Astrocyte of the cerebellum (primary cell): ENCODE measurements around the gene ATAD3B.
"Not testable (repeated sequence)": the region's sequence is repeated elsewhere in the genome, so short reads cannot be mapped to it uniquely, and the experiment has no call there.

Experiments used
- DNase-seq: peaks from one replicate; pipeline ENCODE4 v3.0.0-alpha.2; 2011; ENCODE audit warnings: low read depth
- H3K4me3 ChIP-seq: 2 replicates; pipeline ENCODE4 v1.5.1; 2011; ENCODE audit warnings: mild to moderate bottlenecking, low read depth, low read length, moderate library complexity
- CTCF ChIP-seq: IDR thresholded peaks from 2 replicates; pipeline ENCODE4 v1.5.1; 2012; ENCODE audit warnings: low read length, low read depth, moderate library complexity, mild to moderate bottlenecking; ENCODE audit errors: missing control alignments
- in situ Hi-C: cut with HindIII; loops from 2 replicates; pipeline ENCODE4 v1.10.0; 2017; ENCODE audit warnings: low sequenced_read_pairs

The ATAD3B gene

GRCh38 chr1:1529936-1530335 is 58.4 kb downstream of the ATAD3B start:
- TF ChIP-seq CTCF = no peak
- no peak overlapping the region for H3K4me3 ChIP-seq
- DNase-seq = no peak
- in situ Hi-C loops = no loop called here

DNA sequence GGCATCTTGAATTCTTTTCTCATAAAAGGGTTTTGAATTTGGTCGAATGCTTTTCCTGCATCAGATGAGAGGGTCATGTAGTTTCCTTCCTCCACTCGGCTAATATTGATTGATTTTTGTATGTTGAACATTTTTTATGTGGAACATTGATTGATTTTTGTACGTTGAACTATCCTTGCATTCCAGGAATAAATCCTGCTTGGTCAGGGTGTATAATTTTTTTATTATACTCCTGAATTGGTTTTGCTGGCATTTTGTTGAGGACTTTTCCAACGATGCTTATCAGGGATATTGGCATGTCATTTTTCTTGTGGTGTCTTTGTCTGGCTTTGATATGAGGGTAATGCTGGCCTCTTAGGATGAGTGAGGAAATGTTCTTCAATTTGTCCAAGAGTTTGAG is 60.4 kb downstream of the ATAD3B start:
- no peak for TF ChIP-seq CTCF
- DNase-seq = no peak
- no peak overlapping the region for H3K4me3 ChIP-seq
- in situ Hi-C loops = no loop called here

GRCh38 chr1:1533176-1533893 is 61.8 kb downstream of the ATAD3B start:
- in situ Hi-C loops = not testable (repeated sequence)

DNA sequence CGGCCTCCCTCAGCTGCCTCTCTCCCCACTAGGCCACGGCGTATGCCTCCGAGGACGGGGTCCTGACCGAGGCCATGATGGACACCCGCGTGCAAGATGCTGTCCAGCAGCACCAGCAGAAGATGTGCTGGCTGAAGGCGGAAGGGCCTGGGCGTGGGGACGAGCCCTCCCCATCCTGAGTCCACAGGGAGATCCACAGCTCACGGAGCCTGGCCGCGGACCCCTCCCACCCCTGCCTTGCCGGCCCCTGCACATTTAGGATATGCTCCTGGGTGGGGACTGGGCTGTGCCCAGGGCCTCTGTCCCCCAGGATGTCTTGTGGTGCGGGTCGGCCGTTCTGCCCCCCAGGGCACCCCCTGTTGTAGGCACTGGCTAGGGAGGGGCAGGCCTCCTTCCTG is 62.3 kb downstream of the ATAD3B start:
- DNase-seq, in situ Hi-C loops, H3K4me3 ChIP-seq: not testable (repeated sequence)

More at GRCh38 chr1:1533176-1533893, 61.8 kb downstream of the ATAD3B start:
- not testable (repeated sequence) for H3K4me3 ChIP-seq, DNase-seq

DNA sequence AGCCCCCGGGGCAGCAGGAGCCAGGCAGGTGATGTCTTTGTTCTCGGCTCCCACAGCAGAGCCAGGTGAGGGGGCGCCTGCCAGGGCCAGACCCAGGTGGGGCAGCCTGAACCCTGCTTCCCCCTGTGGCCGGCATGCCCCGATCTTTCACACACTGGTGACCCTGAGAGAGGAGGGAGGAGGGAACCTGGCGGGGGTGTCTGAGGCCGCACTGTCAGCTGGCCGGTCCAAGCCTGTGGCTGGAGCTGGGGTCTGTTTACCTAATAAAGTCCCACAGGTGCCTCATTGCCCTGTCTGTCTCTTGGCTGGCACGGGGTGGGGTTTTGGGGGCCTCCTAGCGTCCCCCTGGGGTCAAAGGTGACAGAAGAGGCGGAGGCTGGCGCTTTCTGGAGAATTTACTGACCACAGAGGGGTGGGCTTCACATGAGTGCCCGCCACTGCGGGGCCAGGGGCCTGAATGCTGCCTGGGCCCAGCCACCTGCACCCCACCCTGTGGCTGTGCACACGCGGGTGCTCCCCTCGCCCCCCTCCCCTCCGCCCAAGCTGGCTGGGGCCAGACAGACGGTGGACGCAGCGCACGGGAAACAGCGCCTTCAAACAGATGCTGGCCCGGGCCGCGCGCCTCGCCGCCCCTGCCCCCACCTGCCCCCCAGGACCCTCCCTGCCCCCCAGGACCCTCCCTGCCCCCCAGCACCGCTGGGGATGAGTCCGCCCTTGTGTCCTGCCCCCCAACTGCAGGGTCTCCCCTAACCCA is 63.0 kb downstream of the ATAD3B start:
- DNase-seq = no peak
- in situ Hi-C loops = no loop called here

GRCh38 chr1:1535201-1536018 is 63.8 kb downstream of the ATAD3B start:
- H3K4me3 ChIP-seq = no peak overlapping the region
- in situ Hi-C loops = no loop called here
- TF ChIP-seq CTCF = no peak
- no peak for DNase-seq

More for the DNA sequence above, 63.0 kb downstream of the ATAD3B start:
- no peak for TF ChIP-seq CTCF
- no peak overlapping the region for H3K4me3 ChIP-seq

- H3K4me3 ChIP-seq = no peak overlapping the region
- in situ Hi-C loops = no loop called here
- no peak for TF ChIP-seq CTCF
- DNase-seq = no peak
Measured at GRCh38 chr1:1536019-1536937, 64.7 kb downstream of the ATAD3B start.
